ENCODE measurements around the gene BBS2. TPM values are rescaled to one million over a fixed set of nuclear protein-coding genes. Genes with fewer than 3 reads are reported as not detected.

BBS2 gene
- total and polyA plus RNA-seq, 9 of the 15 experiments (the other 6 are each of a cell fraction or from before 2014, with no cell fraction given) = 4.2 to 22.7 (median 10.2) TPM

- no peak for TF ChIP-seq RBFOX2 (IDR thresholded peaks at IDR 0.05; ENCODE audit: low read depth, low read length)
- TF ChIP-seq SNIP1 (IDR thresholded peaks at IDR 0.05; ENCODE audit: low read depth) = no peak
Observed at GRCh38 chr16:56517206-56517605, 2.6 kb downstream of the BBS2 start (continued).

DNA sequence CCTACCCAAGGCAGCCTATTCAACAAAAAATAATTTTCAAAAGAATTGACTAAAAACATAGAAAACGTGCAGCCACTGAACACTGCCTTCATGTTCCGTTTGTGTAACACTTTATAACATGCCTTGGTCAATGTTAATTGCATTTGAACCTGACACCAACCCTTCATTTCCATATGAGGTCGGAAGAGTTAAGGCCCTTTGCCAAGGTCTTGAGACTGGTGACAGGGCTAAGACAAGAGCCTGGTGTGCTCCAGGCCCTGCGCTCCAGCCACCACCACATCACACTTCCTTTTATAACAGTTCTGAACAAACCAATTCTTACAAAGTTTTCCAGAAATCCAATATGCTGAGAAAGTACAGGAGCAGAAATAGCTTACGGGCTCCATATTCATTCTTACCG lies 4.2 kb downstream of the BBS2 start:
- H3K4me1 ChIP-seq (replicated peaks in 1 of 2; ENCODE audit: control insufficient read depth in 2 of 2, insufficient read depth in 2 of 2, low read length in 2 of 2) = peaks cover 9 to 13% of the 10 kb centered on the region in 2 experiments
- no peaks in the 10 kb centered on the region for H3K27me3 ChIP-seq (ENCODE audit: control insufficient read depth in 2 of 2, insufficient read depth in 2 of 2, low read length in 2 of 2)
- 45% methylated on average over 6 of the region's 6 CpGs for WGBS (ENCODE audit: insufficient coverage, low coverage, missing lambda C conversion rate)
- FAIRE-seq = no peak
- H4K20me1 ChIP-seq (replicated peaks; ENCODE audit: control insufficient read depth, insufficient read depth, low read length) = no peaks in the 10 kb centered on the region
- ChIA-PET CTCF (ENCODE audit: low intra/inter-chr PET ratio) (no interaction called here), POLR2A (interaction anchor here (0.9 to 1.4 kb wide), 4 partner anchors 9 to 45 kb away, joined by 3 to 6 read pairs (median 4); no protein-coding TSS in a partner anchor)
- H3K79me2 ChIP-seq (ENCODE audit: control insufficient read depth, insufficient read depth, low read length) = no peaks in the 10 kb centered on the region
- H3K9ac ChIP-seq (ENCODE audit: insufficient read depth in 1 of 2, low read depth in 2 of 2, low read length in 2 of 2) = no peak overlapping the region
- no peak overlapping the region for H2AFZ ChIP-seq (ENCODE audit: low read depth, low read length)
- intact Hi-C loops (cut with micrococcal nuclease) (loop anchor here (10.0 kb wide), 1 partner anchor 161 kb away; no protein-coding TSS in a partner anchor), in situ Hi-C loops (cut with MboI) (no loop called here)
- H3K36me3 ChIP-seq (ENCODE audit: control insufficient read depth, insufficient read depth, low read length) = no peaks in the 10 kb centered on the region
- ATAC-seq = no peak
- no peak overlapping the region for H3K27ac ChIP-seq (ENCODE audit: extremely low read depth, low read depth, low read length)
- TF ChIP-seq ZBTB7A (IDR thresholded peaks at IDR 0.05; ENCODE audit: borderline replicate concordance, control insufficient read depth, low read depth, low read length) (no peak), MEIS2 (IDR thresholded peaks at IDR 0.05; ENCODE audit: partially characterized antibody) (no peak), CHD1 (IDR thresholded peaks at IDR 0.05; ENCODE audit: low read length) (no peak), BCOR (IDR thresholded peaks at IDR 0.05) (no peak), TEAD4 (IDR thresholded peaks at IDR 0.05; ENCODE audit: low read length) (no peak), TEAD4 (CRISPR knock-in tag; IDR thresholded peaks at IDR 0.05; ENCODE audit: borderline replicate concordance) (no peak), RFX7 (CRISPR knock-in tag; IDR thresholded peaks at IDR 0.05) (no peak), RBM17 (IDR thresholded peaks at IDR 0.05; ENCODE audit: borderline replicate concordance, low read depth, low read length) (no peak), ZKSCAN1 (IDR thresholded peaks at IDR 0.05; ENCODE audit: low read depth, low read length) (no peak), ATF4 (CRISPR knock-in tag; IDR thresholded peaks at IDR 0.05) (no peak), ESRRA (IDR thresholded peaks at IDR 0.05; ENCODE audit: borderline replicate concordance, low read depth) (no peak), CBX2 (IDR thresholded peaks at IDR 0.05; ENCODE audit: insufficient read depth, low read length, poor library complexity, severe bottlenecking) (no peak), HNRNPUL1 (IDR thresholded peaks at IDR 0.05; ENCODE audit: low read length) (no peak), RBM15 (IDR thresholded peaks at IDR 0.05; ENCODE audit: insufficient read depth, low read length) (no peak), ZNF239 (CRISPR knock-in tag; IDR thresholded peaks at IDR 0.05) (no peak), CBX5 (IDR thresholded peaks at IDR 0.05; ENCODE audit: borderline replicate concordance, low read depth) (no peak), HDGF (IDR thresholded peaks at IDR 0.05) (no peak), HSF4 (CRISPR knock-in tag; IDR thresholded peaks at IDR 0.05; ENCODE audit: borderline replicate concordance) (no peak), SMARCC2 (IDR thresholded peaks at IDR 0.05; ENCODE audit: low read depth) (no peak)
- TF ChIP-seq, protein P1, sequence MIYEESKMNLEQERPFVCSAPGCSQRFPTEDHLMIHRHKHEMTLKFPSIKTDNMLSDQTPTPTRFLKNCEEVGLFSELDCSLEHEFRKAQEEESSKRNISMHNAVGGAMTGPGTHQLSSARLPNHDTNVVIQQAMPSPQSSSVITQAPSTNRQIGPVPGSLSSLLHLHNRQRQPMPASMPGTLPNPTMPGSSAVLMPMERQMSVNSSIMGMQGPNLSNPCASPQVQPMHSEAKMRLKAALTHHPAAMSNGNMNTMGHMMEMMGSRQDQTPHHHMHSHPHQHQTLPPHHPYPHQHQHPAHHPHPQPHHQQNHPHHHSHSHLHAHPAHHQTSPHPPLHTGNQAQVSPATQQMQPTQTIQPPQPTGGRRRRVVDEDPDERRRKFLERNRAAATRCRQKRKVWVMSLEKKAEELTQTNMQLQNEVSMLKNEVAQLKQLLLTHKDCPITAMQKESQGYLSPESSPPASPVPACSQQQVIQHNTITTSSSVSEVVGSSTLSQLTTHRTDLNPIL (CRISPR knock-in tag; IDR thresholded peaks at IDR 0.05) = no peak
- H3K9me1 ChIP-seq (ENCODE audit: control insufficient read depth, insufficient read depth, low read length) = no peaks in the 10 kb centered on the region
- BruUV-seq (replicated peaks) = no TSS peak
- no peak overlapping the region for H3K4me3 ChIP-seq
- no peak for DNase-seq (ENCODE audit: extremely low read depth in 1 of 4, low spot score in 3 of 4)
- no peak overlapping the region for H3K4me2 ChIP-seq (ENCODE audit: insufficient read depth, low read length)
- H3K9me3 ChIP-seq (replicated peaks; ENCODE audit: control insufficient read depth, insufficient read depth, low read depth, low read length) = no peaks in the 10 kb centered on the region

All from K562 (cell line).